ENCODE results near the gene RPS26.

RPS26 gene

GRCh38 chr12:56078931-56079722 is 37.4 kb downstream of the RPS26 start:
- H3K4me3 ChIP-seq (ENCODE audit: low read length): peak overlapping the region; percentile 45; the same call in 1 of the 2 replicates
- no peak for TF ChIP-seq ZNF274 (IDR thresholded peaks at IDR 0.05; ENCODE audit: low read depth, low read length)

- peak within 1 kb of the TSS; percentile 45; the same call in 1 of the 2 replicates for H3K4me3 ChIP-seq (ENCODE audit: low read length)
- TF ChIP-seq ZNF274 (IDR thresholded peaks at IDR 0.05; ENCODE audit: low read depth, low read length): no peak
These were observed 38.2 kb downstream of the RPS26 start, which contains the start of gene ERBB3 for GRCh38 chr12:56079723-56080555. TSS of gene ERBB3 (plus strand) at chr12:56080165. CDS start at chr12:56080301, 136 bp downstream.

- no peak for TF ChIP-seq ZNF274 (IDR thresholded peaks at IDR 0.05; ENCODE audit: low read depth, low read length)
- H3K4me3 ChIP-seq (ENCODE audit: low read length): no peak overlapping the region
These were observed 38.9 kb downstream of the RPS26 start for GRCh38 chr12:56080556-56081138.

- H3K4me3 ChIP-seq (ENCODE audit: low read length): no peak overlapping the region
These were observed 40.0 kb downstream of the RPS26 start for GRCh38 chr12:56081393-56082347.

GRCh38 chr12:56082382-56082781 is 40.7 kb downstream of the RPS26 start:
- no peak for TF ChIP-seq ZNF274 (IDR thresholded peaks at IDR 0.05; ENCODE audit: low read depth, low read length)
- H3K4me3 ChIP-seq (ENCODE audit: low read length): no peak overlapping the region

More at GRCh38 chr12:56081393-56082347, 40.0 kb downstream of the RPS26 start:
- no peak for TF ChIP-seq ZNF274 (IDR thresholded peaks at IDR 0.05; ENCODE audit: low read depth, low read length)

GRCh38 chr12:56082967-56083366 is 41.2 kb downstream of the RPS26 start:
- TF ChIP-seq ZNF274 (IDR thresholded peaks at IDR 0.05; ENCODE audit: low read depth, low read length): no peak
- no peak overlapping the region for H3K4me3 ChIP-seq (ENCODE audit: low read length)

- no peak for TF ChIP-seq ZNF274 (IDR thresholded peaks at IDR 0.05; ENCODE audit: low read depth, low read length)
These were observed 43.3 kb downstream of the RPS26 start for GRCh38 chr12:56084958-56085543.

GRCh38 chr12:56086096-56086495 is 44.4 kb downstream of the RPS26 start:
- TF ChIP-seq ZNF274 (IDR thresholded peaks at IDR 0.05; ENCODE audit: low read depth, low read length): no peak
- no peak overlapping the region for H3K4me3 ChIP-seq (ENCODE audit: low read length)

More at GRCh38 chr12:56084958-56085543, 43.3 kb downstream of the RPS26 start:
- H3K4me3 ChIP-seq (ENCODE audit: low read length): no peak overlapping the region

GRCh38 chr12:56086608-56087007 is 44.9 kb downstream of the RPS26 start:
- no peak for TF ChIP-seq ZNF274 (IDR thresholded peaks at IDR 0.05; ENCODE audit: low read depth, low read length)
- H3K4me3 ChIP-seq (ENCODE audit: low read length): no peak overlapping the region

GRCh38 chr12:56087220-56087619 is 45.5 kb downstream of the RPS26 start:
- H3K4me3 ChIP-seq (ENCODE audit: low read length): no peak overlapping the region
- no peak for TF ChIP-seq ZNF274 (IDR thresholded peaks at IDR 0.05; ENCODE audit: low read depth, low read length)

Measured in GM08714 (cell line).